ENCODE data around the gene ADAM8. TPM values are rescaled to one million over a fixed set of nuclear protein-coding genes. Genes with fewer than 3 reads are reported as not detected.

The ADAM8 gene
- polyA plus RNA-seq, 1 of the 3 experiments (the other 2 are of a cell fraction), result 1.7 TPM

- H3K4me2 ChIP-seq, result no peak overlapping the region
- H3K9me3 ChIP-seq, result no peaks in the 10 kb centered on the region
- CTCF ChIA-PET, result no interaction called here
- H3K27ac ChIP-seq (ENCODE audit: low read depth in 2 of 2, low read length in 1 of 2), result no peak overlapping the region
- WGBS (ENCODE audit: low lambda C conversion rate), result 88% methylated on average over 18 of the region's 23 CpGs
- TF ChIP-seq EP300 (IDR thresholded peaks at IDR 0.05; ENCODE audit: borderline replicate concordance in 1 of 2, low read depth in 1 of 2, low read length in 1 of 2), result no peak
- no peak for TF ChIP-seq TCF12 (IDR thresholded peaks at IDR 0.05)
- no peak for TF ChIP-seq GABPA (IDR thresholded peaks at IDR 0.05; ENCODE audit: low read depth)
- no peak for TF ChIP-seq EZH2phosphoT487 (IDR thresholded peaks at IDR 0.05; ENCODE audit: borderline replicate concordance, low read depth)
- TF ChIP-seq FOXJ3 (CRISPR knock-in tag; IDR thresholded peaks at IDR 0.05), result no peak
- TF ChIP-seq SIN3A (IDR thresholded peaks at IDR 0.05; ENCODE audit: borderline replicate concordance, low read depth, low read length), result no peak
- no peak for TF ChIP-seq CTCF (IDR thresholded peaks at IDR 0.05)
- TF ChIP-seq FOSL2 (IDR thresholded peaks at IDR 0.05; ENCODE audit: borderline replicate concordance, low read depth), result no peak
- no peak for TF ChIP-seq RFX5 (IDR thresholded peaks at IDR 0.05; ENCODE audit: low read length)
- no peak for TF ChIP-seq NRF1 (IDR thresholded peaks at IDR 0.05; ENCODE audit: low read depth, low read length)
- H2AFZ ChIP-seq (ENCODE audit: low read depth), result no peak overlapping the region
- H3K4me1 ChIP-seq (ENCODE audit: control insufficient read depth in 1 of 2, insufficient read depth in 2 of 2, low read depth in 1 of 2, low read length in 1 of 2), result peaks cover 4 to 14% of the 10 kb centered on the region in 2 experiments; a peak in 2 of 4 replicates
- no peak overlapping the region for H3K4me3 ChIP-seq (ENCODE audit: low read depth in 2 of 2, low read length in 1 of 2)
- no peaks in the 10 kb centered on the region for H3K27me3 ChIP-seq (ENCODE audit: insufficient read depth)
- no peak overlapping the region for H3K9ac ChIP-seq
- H4K20me1 ChIP-seq (ENCODE audit: insufficient read depth), result peaks cover 18% of the 10 kb centered on the region
- H3K36me3 ChIP-seq (replicated peaks in 1 of 2; ENCODE audit: control insufficient read depth in 1 of 2, insufficient read depth in 2 of 2, low read length in 1 of 2), result peaks cover 7 to 26% of the 10 kb centered on the region in 2 experiments
- POLR2A ChIA-PET, result no interaction called here
- peaks cover 17% of the 10 kb centered on the region for H3K79me2 ChIP-seq (ENCODE audit: insufficient read depth)
- H3F3A ChIP-seq (replicated peaks; ENCODE audit: insufficient read depth), result peaks cover 17% of the 10 kb centered on the region
- DNase-seq, result no peak
- H3K9me2 ChIP-seq, result no peaks in the 10 kb centered on the region
These were observed 35.5 kb upstream of the ADAM8 start for GRCh38 chr10:133312016-133312768.

GRCh38 chr10:133311570-133311969 lies 34.9 kb upstream of the ADAM8 start:
- Histone ChIP-seq H3K4me2 (no peak overlapping the region), H3K36me3 (replicated peaks in 1 of 2; ENCODE audit: control insufficient read depth in 1 of 2, insufficient read depth in 2 of 2, low read length in 1 of 2) (peaks cover 7 to 26% of the 10 kb centered on the region in 2 experiments), H4K20me1 (ENCODE audit: insufficient read depth) (peaks cover 24% of the 10 kb centered on the region), H3K9me3 (no peaks in the 10 kb centered on the region), H2AFZ (ENCODE audit: low read depth) (no peak overlapping the region), H3K27ac (ENCODE audit: low read depth in 2 of 2, low read length in 1 of 2) (no peak overlapping the region), H3F3A (replicated peaks; ENCODE audit: insufficient read depth) (peaks cover 17% of the 10 kb centered on the region), H3K9me2 (no peaks in the 10 kb centered on the region), H3K27me3 (ENCODE audit: insufficient read depth) (no peaks in the 10 kb centered on the region), H3K4me3 (ENCODE audit: low read depth in 2 of 2, low read length in 1 of 2) (no peak overlapping the region), H3K79me2 (ENCODE audit: insufficient read depth) (peaks cover 23% of the 10 kb centered on the region), H3K9ac (no peak overlapping the region), H3K4me1 (ENCODE audit: control insufficient read depth in 1 of 2, insufficient read depth in 2 of 2, low read depth in 1 of 2, low read length in 1 of 2) (peaks cover 8 to 19% of the 10 kb centered on the region in 2 experiments; a peak in 2 of 4 replicates)
- no peak for TF ChIP-seq MAX (IDR thresholded peaks at IDR 0.05; ENCODE audit: low read depth)
- TF ChIP-seq FOSL2 (IDR thresholded peaks at IDR 0.05; ENCODE audit: borderline replicate concordance, low read depth), result no peak
- TF ChIP-seq ZBTB33 (IDR thresholded peaks at IDR 0.05; ENCODE audit: borderline replicate concordance, low read depth), result no peak
- no peak for TF ChIP-seq SIN3A (IDR thresholded peaks at IDR 0.05; ENCODE audit: borderline replicate concordance, low read depth, low read length)
- no peak for TF ChIP-seq ELF1 (IDR thresholded peaks at IDR 0.05)
- no peak for TF ChIP-seq NRF1 (IDR thresholded peaks at IDR 0.05; ENCODE audit: low read depth, low read length)
- TF ChIP-seq NFIC (IDR thresholded peaks at IDR 0.05; ENCODE audit: borderline replicate concordance), result no peak
- no peak for TF ChIP-seq MXI1 (IDR thresholded peaks at IDR 0.05; ENCODE audit: low read depth, low read length)
- no peak for TF ChIP-seq POLR2AphosphoS5 (IDR thresholded peaks at IDR 0.05; ENCODE audit: low read depth, low read length)
- TF ChIP-seq GABPA (IDR thresholded peaks at IDR 0.05; ENCODE audit: low read depth), result no peak
- ChIA-PET POLR2A (no interaction called here), CTCF (interaction anchor here (1.3 kb wide), 1 partner anchor 18 kb away, joined by 3 read pairs; no protein-coding TSS in a partner anchor)
- WGBS (ENCODE audit: low lambda C conversion rate), result 91% methylated on average over 5 of the region's 10 CpGs
- DNase-seq, result no peak
